ENCODE results near the gene TOM1L1.

- TF ChIP-seq, protein P1, sequence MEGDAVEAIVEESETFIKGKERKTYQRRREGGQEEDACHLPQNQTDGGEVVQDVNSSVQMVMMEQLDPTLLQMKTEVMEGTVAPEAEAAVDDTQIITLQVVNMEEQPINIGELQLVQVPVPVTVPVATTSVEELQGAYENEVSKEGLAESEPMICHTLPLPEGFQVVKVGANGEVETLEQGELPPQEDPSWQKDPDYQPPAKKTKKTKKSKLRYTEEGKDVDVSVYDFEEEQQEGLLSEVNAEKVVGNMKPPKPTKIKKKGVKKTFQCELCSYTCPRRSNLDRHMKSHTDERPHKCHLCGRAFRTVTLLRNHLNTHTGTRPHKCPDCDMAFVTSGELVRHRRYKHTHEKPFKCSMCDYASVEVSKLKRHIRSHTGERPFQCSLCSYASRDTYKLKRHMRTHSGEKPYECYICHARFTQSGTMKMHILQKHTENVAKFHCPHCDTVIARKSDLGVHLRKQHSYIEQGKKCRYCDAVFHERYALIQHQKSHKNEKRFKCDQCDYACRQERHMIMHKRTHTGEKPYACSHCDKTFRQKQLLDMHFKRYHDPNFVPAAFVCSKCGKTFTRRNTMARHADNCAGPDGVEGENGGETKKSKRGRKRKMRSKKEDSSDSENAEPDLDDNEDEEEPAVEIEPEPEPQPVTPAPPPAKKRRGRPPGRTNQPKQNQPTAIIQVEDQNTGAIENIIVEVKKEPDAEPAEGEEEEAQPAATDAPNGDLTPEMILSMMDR (IDR thresholded peaks at IDR 0.05), result no peak
- TF ChIP-seq EP300 (IDR thresholded peaks at IDR 0.05), result no peak
- no peak for TF ChIP-seq POLR2AphosphoS5 (IDR thresholded peaks at IDR 0.05)
Measured at GRCh38 chr17:54980375-54980774, 79.7 kb downstream of the TOM1L1 start.
